CD4-positive, alpha-beta T cell treated with Interleukin-15 for 4 hours (primary cell): ENCODE measurements around the gene FOLR1.
A peak's percentile ranks its signal among the peaks of the same experiment; 100 is the strongest.

Experiments used
- DNase-seq: peaks from one replicate; pipeline ENCODE4 v3.0.0-alpha.2; 2020; ENCODE audit warnings: low spot score

The FOLR1 gene

GRCh38 chr11:72223615-72224563, 31.9 kb downstream of the FOLR1 start:
- DNase-seq = peak; percentile 43

- peak; percentile 22 for DNase-seq
Observed at GRCh38 chr11:72224564-72225410, 32.8 kb downstream of the FOLR1 start, which contains the start of gene INPPL1. TSS of gene INPPL1 (plus strand) at chr11:72224767. CDS start at chr11:72224985, 218 bp downstream.

GRCh38 chr11:72225411-72225951, 33.5 kb downstream of the FOLR1 start:
- DNase-seq = peak; percentile 28

DNA sequence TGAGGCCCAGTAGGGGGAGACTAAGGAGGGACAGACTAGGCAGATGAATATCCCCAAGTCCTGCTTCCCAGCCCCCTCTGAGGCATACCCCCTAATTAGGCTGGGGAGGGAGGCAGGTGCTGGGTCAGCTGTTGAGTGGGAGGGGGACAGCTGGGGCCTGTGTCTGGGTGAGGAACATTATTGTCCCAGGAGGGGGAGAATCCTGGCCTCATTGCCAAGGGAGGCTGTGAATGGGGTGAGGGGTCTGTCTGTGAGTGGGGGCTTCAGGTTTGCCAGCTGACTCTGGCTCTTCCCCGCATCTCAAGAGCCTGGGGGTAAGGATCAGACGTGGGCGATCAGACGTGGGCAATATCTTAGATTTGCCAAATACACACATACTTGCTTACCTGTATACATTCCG, 34.8 kb downstream of the FOLR1 start:
- no peak for DNase-seq

GRCh38 chr11:72227316-72228228, 35.6 kb downstream of the FOLR1 start:
- no peak for DNase-seq

GRCh38 chr11:72228229-72228843, 36.4 kb downstream of the FOLR1 start:
- DNase-seq = no peak

GRCh38 chr11:72228844-72229231, 36.9 kb downstream of the FOLR1 start:
- no peak for DNase-seq

DNA sequence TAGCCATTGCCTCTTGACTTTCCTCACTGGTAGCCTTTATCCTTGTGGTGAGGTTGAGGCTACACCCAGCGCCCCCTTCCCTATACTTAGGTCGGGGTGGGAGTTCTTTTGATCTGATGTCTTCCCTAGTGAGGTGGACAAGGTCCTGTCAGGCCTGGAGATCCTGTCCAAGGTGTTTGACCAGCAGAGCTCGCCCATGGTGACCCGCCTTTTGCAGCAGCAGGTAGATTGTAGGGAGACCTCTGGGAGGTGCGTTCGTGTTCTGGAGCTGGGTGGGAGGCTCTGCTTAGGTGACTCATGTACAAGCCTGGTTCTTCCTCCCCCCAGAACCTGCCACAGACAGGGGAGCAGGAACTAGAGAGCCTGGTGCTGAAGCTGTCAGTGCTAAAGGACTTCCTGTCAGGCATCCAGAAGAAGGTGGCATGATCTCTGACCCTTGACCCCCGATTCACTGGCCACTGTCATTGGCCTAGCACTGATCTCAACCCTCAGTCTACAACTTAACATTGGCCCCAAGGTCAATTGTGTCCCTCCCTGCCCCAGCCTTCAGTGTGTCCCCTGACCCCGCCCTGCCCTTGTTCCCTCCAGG, 37.5 kb downstream of the FOLR1 start:
- DNase-seq = no peak

DNA sequence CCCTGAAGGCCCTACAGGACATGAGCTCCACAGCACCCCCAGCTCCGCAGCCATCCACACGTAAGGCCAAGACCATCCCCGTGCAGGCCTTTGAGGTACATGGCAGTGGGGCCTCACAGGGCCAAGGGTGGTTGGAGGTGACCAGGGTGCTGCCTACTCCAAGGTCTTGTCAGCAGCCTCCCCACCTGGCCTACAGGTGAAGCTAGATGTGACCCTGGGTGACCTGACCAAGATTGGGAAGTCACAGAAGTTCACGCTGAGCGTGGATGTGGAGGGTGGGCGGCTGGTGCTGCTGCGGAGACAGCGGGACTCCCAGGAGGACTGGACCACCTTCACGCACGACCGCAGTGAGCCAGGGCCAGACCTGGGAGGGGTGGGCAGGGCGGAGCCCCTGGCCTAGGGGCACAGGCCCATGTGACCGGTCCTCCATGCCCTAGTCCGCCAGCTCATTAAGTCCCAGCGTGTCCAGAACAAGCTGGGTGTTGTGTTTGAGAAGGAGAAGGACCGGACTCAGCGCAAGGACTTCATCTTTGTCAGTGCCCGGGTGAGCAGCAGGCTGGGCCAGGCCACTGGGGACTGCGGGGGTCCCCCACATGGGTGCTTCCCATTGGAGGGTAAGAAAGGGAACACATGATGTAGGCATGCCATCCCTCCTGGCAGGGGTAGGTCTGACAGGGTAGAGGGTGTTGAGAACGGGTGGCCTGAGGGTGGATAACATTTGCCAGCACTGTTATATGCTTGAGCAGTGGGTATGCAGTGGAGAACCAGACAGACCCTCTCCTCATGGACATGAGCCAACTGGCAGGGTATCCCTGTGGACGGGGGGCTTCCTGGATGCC, 38.2 kb downstream of the FOLR1 start:
- DNase-seq = no peak

- no peak for DNase-seq
Observed at GRCh38 chr11:72230764-72231365, 38.9 kb downstream of the FOLR1 start.

DNA sequence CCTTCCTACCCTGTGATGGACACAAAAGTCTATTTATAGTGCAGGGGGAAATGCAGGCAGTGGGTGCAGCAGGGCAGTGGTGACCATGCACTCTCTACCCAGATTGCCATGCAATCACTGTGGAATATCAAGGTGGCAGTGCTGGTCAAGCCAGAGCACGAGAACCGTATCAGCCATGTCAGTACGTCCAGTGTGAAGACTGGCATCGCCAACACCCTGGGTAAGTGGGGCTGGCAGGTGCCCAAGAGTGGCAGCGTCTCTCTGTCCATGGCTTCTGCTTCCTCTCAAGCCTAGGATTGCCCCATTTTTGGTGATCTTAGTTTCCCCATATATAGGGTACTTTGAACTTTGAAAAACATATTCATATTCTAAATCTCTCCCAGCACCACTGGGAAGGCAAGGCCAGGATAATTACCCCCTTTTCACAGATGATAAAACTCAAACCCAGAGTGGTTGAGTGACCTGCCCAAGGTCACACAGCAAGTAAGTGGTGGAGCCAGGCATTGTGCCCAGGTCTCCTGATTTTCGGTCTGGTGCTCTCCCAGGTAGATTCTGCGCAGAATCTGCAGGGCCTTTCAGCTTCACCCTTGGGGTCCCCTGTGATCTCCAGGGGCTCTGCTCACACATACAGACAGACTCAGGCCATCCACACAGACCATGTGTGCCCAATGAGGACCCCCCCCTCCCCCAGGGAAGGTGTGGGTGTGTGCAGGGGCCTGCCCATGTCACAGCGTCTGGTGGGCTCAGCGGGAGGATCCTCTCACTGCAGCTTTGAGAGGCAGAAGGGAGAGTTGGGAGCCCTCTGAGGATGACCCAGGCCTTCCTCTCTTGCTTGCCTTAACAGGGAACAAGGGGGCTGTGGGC, 39.7 kb downstream of the FOLR1 start:
- no peak for DNase-seq

- DNase-seq = no peak
Observed at GRCh38 chr11:72232260-72233055, 40.5 kb downstream of the FOLR1 start.

DNA sequence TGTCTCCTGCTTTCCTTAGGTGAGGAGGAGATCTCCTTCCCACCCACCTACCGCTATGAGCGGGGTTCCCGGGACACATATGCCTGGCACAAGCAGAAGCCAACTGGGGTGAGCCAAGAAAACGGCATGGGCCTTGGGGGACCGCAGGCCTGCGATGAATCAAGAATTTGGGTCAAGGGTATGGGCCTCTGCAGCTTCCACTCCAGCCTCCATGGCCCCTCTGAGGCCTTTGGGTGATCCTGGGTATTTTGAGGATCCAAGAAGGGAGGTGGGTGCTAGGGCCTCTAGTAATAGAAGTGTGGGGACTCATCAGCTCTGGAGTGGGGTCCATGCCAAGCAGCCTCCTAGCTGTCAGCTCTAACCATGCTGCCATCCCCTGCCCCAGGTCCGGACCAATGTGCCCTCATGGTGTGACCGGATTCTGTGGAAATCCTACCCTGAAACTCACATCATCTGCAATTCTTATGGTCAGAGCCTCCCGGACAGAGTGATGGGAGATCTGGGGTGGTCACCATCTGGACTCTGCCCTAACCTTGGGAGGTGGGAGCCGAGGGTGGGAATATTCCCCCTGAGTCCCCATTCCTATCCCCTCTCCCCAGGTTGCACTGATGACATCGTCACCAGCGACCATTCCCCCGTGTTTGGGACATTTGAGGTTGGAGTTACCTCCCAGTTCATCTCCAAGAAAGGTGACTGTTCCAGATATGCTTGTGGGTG, 41.3 kb downstream of the FOLR1 start:
- no peak for DNase-seq

DNA sequence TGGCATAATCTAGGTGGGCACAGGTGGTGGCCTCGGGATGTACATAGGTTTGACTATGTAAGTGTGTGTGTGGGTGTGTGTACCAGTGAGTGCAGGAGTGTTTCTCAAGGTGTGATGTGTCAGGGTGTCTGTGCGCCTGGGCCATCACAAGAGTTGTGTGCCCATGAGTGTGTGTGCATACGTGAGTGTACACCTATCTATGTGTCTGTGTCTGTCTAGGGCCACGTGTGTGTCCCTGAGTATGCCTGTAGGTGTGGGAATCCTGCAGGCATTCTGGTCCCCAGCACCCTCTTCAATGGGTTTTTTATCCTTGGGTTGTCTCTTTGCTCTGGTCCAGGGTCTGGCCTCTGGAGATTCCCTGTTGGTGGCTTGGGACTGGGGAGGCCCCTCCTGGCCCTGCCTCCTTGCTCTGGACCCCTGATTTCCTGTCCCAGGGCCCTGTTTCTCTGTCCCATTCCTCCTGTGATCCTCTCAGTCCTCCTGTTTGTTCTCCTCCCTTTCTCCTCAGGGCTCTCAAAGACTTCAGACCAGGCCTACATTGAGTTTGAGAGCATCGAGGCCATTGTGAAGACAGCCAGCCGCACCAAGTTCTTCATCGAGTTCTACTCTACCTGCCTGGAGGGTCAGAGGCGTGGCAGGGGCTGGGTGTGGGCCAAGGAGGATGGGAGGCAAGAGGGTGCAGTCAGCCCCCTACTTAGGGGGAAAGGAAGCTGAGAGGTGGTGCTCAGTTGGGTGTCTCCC, 42.0 kb downstream of the FOLR1 start:
- DNase-seq = no peak

- no peak for DNase-seq
Observed at GRCh38 chr11:72234514-72234830, 42.5 kb downstream of the FOLR1 start.

GRCh38 chr11:72234920-72235319, 43.0 kb downstream of the FOLR1 start:
- no peak for DNase-seq
